GM18505 (cell line): ENCODE data around the gene WRNIP1.

Experiments used
- ATAC-seq: cut with Tn5 transposase; IDR thresholded peaks from one replicate; pipeline ENCODE4 v1.9.1; 2021; ENCODE audit not compliant: unreplicated experiment
- POLR2A ChIP-seq: IDR thresholded peaks from 4 replicates; pipeline ENCODE4 v1.6.1; 2011; ENCODE audit warnings: borderline replicate concordance; ENCODE audit not compliant: insufficient read depth, insufficient read length; ENCODE audit errors: extremely low read depth

The WRNIP1 gene

GRCh38 chr6:2805031-2805430 lies 39.8 kb downstream of the WRNIP1 start:
- TF ChIP-seq POLR2A = no peak
- ATAC-seq = no peak

- no peak for ATAC-seq
These were observed 41.5 kb downstream of the WRNIP1 start for GRCh38 chr6:2806644-2807043.

GRCh38 chr6:2807342-2808090 lies 42.3 kb downstream of the WRNIP1 start:
- TF ChIP-seq POLR2A = no peak
- ATAC-seq = no peak

More at GRCh38 chr6:2806644-2807043, 41.5 kb downstream of the WRNIP1 start:
- no peak for TF ChIP-seq POLR2A

GRCh38 chr6:2809015-2809414 lies 43.8 kb downstream of the WRNIP1 start:
- no peak for ATAC-seq
- TF ChIP-seq POLR2A = no peak

GRCh38 chr6:2810092-2810671 lies 45.0 kb downstream of the WRNIP1 start:
- no peak for TF ChIP-seq POLR2A
- ATAC-seq = no peak

- no peak for ATAC-seq
- no peak for TF ChIP-seq POLR2A
These were observed 47.5 kb downstream of the WRNIP1 start for GRCh38 chr6:2812695-2813094.

- no peak for TF ChIP-seq POLR2A
- no peak for ATAC-seq
These were observed 51.0 kb downstream of the WRNIP1 start for GRCh38 chr6:2816158-2816557.

- ATAC-seq = no peak
- TF ChIP-seq POLR2A = no peak
These were observed 52.8 kb downstream of the WRNIP1 start for GRCh38 chr6:2817903-2818443.

GRCh38 chr6:2818593-2818992 lies 53.4 kb downstream of the WRNIP1 start:
- ATAC-seq = no peak
- no peak for TF ChIP-seq POLR2A

- no peak for ATAC-seq
These were observed 53.9 kb downstream of the WRNIP1 start for GRCh38 chr6:2819115-2819514.

GRCh38 chr6:2819978-2820377 lies 54.8 kb downstream of the WRNIP1 start:
- ATAC-seq = no peak
- TF ChIP-seq POLR2A = no peak

More at GRCh38 chr6:2819115-2819514, 53.9 kb downstream of the WRNIP1 start:
- no peak for TF ChIP-seq POLR2A

- TF ChIP-seq POLR2A = no peak
- ATAC-seq = no peak
These were observed 55.2 kb downstream of the WRNIP1 start for GRCh38 chr6:2820415-2820814.

GRCh38 chr6:2821554-2821953 lies 56.4 kb downstream of the WRNIP1 start:
- ATAC-seq = no peak
- no peak for TF ChIP-seq POLR2A

- ATAC-seq = no peak
- TF ChIP-seq POLR2A = no peak
These were observed 58.1 kb downstream of the WRNIP1 start for GRCh38 chr6:2823104-2823850.

- TF ChIP-seq POLR2A = no peak
- no peak for ATAC-seq
These were observed 60.9 kb downstream of the WRNIP1 start for GRCh38 chr6:2826131-2826530.
